Kidney glomerular epithelial cell (primary cell): ENCODE measurements around the gene USP7.

Experiments
- DNase-seq: peaks from one replicate; lab custom pipeline; 2025; lab: John Stamatoyannopoulos, UW

The USP7 gene

DNA sequence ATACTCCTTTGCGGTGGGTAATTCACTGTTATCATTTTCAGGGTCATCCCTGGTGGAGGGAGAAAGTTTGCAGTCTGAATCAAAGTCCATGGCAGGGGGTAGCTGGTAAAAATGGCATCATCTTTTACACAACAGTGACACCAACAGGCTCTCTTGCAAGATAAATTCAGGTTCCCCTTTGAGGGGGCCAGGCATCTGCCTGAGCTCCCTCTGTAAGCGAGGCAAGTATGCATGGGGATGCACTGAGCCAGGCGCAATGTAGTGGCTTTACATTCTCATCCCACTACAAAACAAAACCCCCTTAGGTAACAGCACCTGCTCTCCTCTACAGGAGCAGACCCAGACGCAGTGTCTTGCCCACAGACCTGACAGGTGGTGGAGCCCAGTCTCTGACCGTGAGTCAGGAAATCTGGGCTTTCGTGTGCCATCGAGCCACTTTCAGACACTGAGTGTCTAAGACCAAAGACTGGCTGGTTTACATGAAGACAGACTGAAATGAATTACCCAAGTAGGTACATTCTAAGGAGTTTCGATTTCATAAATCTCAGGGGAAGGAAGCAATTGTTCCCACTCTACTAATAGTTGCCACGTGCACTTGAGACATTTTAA is 63.9 kb downstream of the USP7 start:
- DNase-seq = no peak

DNA sequence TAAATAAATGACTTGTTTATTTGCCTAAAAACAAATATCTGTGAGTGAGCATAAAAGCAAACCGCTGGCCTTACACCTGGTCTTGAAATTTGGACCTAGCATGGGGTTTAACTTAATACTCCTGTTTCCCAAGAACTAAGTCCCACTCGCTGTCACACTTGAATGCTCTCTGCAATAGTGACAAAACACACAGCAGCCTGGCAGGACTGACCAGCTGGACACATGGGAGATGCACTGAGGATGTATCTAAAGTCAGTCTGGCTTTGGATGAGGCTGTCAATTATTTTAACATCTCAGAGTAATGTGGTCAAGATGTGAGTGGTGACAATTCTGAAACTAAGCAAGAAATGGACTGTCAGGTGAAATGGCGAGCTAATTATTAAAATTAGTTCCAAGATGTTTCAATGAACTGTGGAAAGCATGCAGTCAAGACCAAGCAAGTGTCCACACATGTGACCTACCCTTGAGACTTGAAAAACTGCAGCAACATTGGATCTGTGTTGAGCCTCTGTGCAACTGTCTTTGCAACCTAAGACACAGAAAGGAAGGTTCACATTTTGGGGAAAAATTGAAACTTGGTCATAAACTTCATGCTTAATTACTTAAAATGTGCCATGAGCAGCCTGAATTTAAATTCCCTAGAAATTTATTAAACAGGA is 64.9 kb downstream of the USP7 start:
- DNase-seq = no peak

DNA sequence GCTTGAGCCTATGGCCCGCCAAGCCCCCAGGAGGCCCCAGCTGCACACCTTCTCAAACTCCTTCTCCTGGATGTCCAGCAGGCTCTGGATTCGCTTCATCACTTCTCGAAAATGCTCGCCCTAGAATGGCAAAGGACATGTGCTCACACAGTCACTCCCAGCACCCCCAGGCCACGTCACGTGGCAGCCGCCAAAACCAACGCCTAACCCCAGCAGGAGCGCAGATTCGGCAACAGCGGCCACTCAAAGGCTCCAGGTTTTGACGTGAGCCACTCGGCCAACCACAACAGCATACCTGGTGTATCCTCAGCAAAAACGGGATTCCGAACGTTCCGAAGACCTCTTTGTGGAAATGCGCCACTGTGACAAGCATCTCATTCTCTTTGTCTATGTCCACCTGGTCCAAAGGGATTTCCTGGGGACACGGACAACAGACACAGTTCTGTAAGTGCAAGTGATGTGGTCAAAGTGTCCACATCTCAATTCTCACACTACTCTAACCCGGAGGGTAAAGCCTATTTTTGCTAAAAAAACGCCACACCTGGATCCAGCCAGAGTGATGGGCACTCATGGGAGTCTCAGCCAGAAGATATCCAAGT is 68.9 kb downstream of the USP7 start:
- no peak for DNase-seq

DNA sequence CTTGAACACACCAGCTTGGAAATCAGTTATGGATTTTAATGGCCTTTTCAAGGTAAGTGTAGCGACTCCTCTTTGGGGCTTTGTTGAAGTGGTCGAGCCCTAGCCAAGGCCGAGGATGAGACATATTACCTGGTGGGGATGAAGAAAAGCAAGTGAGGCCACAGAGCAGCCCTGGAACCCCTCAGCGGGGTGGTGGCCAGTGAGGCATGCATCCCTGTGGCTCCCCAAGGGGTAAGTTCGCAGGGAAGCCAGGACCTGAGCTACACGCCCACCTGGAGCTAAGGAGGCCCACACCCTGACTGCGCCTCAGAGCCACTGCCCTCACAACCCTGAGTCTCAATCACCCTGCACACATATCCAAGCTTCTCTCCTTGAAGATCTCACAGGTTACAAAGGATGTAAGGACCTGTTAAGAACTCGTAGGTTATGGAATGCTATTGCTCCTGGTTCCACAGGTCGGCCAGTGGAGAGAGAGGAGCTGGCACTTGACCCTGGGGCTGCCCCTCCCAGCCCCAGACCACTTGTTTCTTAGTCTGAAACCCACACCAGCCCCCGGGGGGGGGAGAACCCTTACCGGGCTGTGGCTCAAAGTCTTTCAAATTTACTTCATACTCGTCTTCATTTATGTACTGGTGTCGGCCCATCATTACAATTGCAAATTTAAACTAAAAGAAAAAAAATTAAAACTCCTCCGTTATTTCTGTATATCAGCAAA is 69.6 kb downstream of the USP7 start:
- DNase-seq = no peak

DNA sequence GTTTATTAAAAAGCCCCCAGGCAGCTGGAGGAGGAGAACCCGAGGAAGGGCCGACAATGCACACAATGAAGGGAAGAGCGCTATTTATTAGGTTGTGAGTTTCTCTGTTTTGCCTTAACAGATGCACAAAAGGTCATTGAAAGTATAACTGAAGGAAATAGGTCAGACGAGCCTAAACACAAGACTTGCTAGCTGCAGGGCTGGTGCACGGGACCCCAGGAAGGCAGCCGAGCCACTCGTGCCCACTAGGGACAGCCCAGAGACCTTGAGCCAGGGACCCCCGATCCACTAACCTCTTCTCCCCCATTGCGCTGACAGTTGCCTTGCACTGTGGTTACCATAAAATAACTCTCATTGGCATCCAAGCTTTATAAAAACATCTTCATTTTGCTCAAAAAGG is 70.3 kb downstream of the USP7 start:
- DNase-seq = no peak

DNA sequence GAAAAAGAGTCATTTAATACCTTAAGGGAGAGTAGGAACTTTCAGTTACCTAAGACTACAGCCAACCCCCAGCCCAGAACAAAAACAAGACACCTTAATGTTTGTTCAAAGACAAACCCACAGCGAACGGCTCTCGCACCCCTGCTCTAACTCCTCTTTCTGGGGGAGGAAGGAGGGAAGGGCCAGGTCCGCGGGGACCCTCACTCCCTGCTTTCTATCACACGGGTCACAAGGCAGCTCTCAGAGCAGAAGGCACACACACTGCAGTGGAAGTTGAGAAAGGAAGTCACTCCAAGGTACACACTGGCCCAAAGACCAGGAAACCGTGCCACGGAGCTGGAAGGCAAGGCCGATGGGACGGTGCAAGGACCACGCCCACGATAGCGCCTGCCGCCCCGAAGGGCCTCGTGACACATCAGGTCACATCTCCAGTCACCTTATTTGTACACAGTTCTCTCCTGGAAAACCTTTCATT is 71.6 kb downstream of the USP7 start:
- DNase-seq = no peak

DNA sequence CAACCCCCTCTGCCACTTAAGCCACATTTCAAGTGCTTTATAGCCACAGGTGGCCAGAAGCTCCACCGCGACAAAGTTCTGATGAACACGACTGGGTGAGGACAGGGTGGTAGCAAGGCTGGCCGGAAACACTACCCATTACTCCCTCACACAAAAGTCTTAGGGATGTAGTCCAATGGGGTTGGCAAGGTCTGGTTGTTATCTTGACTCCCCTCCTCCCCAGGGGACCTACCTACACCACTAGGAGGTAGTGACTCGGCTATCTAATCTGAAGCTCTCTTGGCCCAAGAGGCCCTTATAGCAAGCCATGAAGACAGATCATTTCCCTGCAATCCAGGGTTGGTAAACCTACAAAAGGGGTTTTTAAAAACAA is 73.2 kb downstream of the USP7 start:
- no peak for DNase-seq

DNA sequence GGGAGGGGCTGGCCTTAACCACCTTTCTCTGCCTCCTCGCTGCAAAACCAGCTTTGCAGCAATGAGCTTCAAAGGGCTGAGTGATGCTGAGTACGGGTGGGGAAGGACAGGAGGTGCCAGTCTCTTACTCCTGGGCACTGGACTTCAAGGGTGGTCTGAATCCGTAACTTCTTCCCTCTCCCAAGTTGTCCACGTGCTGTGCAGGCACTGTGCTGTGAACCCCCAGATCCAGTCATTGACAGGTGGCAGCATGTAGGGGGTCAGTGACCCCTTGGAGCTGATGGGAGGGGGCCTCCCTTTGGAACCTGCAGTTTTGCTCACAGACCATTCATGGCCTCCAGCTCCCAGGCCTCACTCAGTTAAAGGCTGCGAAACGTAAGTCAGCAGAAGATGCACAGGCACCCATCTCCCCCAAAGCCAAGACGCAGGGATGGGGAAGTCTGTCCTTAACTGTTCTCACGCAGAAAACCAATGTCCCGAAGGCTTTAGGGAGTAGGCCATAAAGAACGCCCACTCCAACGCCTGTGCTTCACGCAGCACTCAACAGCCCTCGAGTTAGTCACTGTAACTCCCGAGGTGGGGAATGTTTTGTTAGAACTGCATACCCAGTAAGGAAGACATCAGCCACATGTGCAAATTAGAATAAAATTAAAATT is 73.7 kb downstream of the USP7 start:
- DNase-seq = no peak

DNA sequence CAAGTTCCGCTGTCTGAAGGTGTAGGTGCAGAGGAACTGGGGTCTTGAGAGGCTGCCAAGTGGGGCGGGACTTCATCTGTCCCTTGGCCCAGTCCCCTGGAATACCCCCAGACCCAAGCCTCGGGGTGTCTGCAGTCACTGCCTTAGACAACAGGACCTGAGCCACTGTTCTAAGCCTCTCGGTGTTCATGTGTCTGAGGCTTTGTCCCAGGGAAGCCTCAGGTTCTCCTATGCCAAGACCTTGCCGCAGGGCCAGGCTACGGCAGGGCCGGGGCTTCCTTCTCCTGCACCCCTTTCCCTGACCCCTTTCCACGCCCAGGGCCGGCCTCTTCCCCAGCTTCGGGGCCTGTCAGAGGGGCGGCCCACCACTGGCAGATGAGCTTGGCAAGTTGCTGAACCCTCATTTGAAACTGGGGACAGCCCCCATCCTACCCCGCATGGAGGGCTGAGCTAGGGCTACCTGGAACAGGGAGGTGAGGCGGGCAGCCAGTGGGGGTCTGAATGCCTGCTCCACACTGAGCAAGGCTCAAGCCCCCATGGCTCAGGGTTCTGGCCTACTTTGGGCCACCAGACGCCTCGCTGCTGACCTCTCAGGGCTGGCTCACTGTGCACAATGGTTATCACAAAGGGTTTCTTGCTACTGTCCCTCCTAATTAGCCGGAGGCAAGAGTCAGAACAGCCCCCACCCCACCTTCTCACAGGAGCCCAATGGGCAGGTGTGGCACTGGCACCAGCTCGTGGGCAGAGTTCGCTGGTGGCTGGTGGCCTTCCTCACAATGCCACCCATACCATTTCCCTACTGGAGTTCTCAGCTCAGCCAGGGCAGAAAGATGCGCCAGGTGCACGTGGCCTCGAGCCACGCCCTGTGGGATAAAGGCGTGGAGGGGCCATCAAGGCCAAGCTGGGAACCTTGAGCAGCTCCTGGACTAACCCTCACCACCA is 74.5 kb downstream of the USP7 start:
- no peak for DNase-seq

DNA sequence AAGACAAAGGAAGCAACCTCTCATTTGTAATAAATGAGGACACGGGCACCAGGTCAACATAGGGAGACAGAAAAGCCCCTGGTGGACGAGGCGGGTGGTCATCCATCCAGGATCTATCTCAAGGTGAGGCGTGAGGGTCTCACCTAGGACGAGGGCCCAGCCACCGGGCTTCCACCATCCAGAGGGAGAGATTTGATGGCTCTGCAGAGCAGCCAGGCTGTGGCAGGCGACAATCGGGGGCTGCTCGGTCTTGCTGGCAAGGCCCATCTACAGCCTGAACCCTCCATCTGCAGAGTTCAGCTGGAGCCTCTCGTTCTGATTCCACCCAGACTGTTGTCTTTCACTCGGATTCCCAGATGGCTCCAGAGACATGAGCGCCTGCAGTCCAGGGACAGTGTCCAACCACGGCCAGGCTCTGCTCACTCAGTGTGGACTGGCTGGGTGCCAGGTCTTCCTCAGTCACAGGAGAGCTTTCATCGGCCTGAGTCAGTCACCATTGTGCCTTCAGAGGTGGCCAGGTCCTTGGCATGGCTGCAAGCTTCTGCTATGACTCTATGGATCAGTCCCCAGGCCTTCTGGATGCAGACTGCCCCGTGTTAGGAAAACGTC is 75.7 kb downstream of the USP7 start:
- no peak for DNase-seq

DNA sequence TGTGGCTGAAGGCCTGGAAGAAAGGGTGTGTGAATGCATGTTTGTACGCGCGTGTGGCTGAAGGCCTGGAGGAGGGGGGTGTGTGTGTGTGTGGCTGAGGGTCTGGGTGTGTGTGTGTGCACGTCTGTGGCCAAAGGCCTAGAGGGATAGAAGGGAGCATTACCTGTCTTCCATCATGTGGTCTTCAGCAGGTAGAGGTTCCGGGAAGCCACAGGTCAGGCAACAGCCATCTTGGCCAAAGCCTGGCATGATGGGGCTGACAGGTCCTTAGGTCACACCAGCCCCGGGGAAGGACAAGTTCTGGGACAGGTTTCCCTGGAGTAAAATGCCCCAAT is 76.3 kb downstream of the USP7 start:
- DNase-seq = no peak

DNA sequence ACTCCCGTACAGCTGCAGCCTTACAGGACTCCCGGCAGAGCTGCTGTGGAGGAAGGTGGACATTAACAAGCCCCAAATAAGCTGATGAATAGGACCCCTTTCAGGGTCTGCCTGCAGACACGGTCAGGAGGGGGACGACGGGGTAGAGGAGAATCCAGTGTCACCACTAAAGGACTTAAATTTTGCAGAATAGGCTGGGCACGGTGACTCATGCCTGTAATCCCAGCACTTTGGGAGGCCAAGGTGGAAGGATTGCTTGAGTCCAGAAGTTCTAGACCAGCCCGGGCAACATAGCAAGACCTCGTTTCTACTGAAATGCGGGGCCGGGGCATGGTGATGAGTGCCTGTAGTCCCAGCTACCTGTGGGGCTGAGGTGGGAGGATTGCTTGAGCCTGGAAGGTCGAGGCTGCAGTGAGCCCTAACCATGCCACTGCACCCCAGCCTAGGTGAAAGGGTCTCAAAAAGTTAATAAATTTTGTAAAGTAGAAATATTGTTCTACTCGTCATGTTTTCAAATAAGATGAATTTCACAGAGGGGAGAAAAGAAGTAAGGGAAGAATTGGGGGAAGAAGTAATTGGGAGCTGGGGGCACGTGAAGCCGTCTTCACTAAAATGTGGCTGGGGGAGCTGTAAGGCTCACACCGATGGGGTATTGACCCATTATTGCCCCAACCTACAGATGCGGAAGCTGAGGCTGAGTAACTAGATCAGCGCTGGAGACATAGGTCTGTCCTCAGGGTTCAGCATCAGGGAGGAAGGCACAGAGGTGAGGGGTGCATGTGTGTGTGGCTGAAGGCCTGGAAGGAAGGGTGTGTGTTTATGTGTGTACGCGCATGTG is 76.9 kb downstream of the USP7 start:
- DNase-seq = no peak

DNA sequence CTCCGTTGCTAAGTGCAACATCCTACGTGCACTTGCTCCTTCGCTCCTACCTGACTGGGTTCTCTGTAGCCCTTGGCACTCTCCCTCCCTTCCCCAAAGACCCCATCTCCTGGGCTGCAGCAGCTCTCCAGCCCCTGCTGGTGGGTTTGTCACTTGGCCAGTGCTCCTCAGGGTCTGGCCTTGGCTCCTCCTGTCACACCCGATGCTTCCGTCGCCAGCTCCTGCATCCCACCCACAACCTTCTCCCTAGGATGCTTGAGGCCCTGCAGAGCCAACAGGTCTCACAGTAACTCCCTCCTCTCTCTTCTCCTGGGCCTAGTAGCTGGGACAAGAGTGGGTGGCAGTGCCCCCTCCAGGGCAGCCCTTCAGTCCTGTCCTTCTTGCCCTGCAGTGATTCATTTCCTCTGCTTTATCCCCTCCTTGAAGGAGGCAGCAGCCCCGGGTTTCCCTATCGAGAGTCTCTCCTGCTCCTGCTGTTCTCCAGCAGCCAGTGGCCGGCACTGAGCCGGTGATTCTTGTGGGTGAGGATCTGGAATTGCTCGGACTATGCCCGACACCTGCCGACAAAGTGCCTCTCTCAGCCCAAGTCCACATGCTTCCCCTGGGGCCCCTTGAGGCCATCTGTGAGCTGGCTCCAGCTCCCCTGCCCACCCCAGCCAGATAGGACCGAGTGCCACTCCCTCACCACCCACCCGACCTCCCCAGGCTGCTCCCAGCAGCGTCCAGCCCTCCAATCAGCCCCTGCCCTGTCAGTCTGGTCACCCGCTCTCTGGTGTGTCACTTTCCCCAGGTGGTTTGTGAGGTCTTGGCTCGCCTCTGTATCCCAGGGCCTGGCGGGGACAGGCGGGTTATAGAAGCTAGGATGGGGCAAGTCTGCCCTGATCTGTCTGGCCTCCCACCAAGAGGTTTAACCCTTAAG is 77.8 kb downstream of the USP7 start:
- peak; percentile 18 for DNase-seq

DNA sequence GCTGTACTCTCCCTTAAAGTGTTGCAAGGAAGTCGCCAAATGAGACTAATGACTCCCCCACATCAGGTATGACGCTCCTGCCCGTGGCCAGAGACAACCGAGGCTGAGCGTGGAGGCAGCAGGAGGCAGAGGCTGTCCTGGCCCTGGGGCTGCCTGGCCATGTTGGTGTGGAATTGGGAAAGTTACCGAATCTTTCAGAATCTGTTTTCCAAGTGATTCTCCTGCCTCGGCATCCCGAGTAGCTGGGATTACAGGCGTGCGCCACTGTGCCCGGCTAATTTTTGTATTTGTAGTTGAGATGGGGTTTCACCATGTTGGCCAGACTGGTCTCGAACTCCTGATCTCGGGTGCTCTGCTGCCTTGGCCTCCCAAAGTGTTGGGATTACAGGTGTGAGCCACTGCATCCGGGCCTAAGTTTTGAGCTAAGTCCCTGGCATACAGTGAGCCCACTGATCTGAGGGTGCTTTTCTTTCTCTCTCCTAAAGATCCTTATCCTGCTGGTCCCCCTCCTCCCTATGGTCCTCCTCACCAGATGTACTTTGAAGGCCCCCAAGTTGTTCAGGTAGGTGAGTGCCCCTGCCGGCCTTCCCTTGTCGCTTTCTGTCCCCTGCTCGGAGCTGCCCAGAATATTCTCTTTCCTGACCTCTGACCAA is 80.9 kb downstream of the USP7 start:
- no peak for DNase-seq

DNA sequence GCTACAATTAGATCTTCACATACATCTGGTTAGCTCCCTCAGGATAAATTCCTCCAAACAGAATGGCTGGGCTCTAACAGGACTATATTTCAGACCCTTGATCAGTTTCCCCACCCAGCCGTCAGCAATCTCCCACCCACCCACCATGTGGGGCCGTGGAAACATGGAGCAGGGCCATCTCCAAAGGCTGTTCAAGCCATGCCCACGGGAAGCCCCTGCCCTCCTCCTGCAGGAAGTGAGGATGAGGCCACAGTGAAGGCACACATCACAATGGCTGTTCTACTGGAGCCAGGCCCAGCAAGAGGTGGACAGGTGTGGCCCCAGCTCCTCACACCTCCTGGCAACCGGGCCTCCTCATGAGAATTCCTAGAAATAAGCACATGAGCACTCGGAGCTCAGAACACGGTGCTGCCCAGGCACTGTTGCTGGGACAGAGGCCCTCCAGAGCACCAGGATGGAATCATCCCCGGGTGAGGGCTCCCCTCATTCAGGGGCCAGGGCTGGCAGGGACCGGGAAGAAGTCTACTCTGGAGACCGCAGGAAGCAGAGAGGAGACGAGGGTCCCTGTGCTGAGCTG is 81.6 kb downstream of the USP7 start, which contains the start of gene LITAFD:
Gene LITAFD (plus strand): TSS at position 311 of the 577 bp plus-strand sequence. CDS start 2,005 bp downstream, outside the sequence.
- no peak for DNase-seq

DNA sequence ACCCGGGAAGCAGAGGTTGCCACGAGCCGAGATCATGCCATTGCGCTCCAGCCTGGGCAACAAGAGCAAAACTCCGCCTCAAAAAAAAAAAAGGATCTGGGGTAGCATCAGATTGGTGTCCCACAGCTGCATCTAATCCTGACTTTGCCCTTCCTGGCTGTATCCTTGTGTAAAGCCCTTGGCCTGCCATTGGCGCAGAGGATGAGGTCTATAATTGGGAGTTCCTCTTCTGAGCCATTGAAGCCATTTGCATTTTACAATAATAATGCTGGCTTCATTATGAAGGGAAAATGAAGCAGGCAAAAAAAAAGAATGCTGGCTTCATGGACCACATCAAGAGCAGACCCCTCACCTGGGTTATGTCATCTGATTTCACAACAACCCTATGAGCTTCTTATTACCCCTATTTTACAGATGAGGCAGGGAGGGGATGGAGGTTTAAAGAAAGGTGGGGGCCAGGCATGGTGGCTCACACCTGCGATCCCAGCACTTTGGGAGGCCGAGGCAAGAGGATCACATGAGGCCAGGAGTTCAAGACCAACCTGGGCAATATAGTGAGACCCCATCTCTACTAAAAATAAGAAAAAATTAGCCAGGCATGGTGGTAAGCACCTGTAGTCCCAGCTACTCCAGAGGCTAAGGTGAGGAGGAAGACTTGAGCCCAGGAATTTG is 82.7 kb downstream of the USP7 start:
- DNase-seq = no peak

DNA sequence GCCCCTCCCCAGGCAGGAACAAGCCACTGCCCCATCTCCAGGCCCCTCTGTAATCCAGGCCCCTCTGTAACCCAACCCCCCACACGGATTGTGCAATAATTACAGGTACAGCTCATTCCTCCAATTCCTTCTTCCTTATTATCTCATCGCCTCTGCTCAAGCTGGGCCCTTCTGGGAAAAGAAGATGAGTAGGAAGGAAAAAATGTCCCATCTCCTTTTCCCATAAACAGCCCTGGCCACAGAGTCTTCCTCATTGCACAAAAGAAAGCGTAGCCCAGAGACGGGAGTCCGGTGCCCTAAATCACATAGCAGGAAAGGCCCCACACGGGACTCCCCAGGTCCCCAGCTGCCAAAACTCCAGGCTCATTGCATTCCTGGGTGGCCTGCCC is 85.2 kb downstream of the USP7 start:
- DNase-seq = peak; percentile 85
